GM18519 (cell line): Measurements from ENCODE around the gene TRAM2.

Experiments used
- ATAC-seq: cut with Tn5 transposase; IDR thresholded peaks from one replicate; pipeline ENCODE4 v1.9.1; 2021; ENCODE audit warnings: mild to moderate bottlenecking, moderate library complexity; ENCODE audit not compliant: unreplicated experiment, low FRiP score

The TRAM2 gene

DNA sequence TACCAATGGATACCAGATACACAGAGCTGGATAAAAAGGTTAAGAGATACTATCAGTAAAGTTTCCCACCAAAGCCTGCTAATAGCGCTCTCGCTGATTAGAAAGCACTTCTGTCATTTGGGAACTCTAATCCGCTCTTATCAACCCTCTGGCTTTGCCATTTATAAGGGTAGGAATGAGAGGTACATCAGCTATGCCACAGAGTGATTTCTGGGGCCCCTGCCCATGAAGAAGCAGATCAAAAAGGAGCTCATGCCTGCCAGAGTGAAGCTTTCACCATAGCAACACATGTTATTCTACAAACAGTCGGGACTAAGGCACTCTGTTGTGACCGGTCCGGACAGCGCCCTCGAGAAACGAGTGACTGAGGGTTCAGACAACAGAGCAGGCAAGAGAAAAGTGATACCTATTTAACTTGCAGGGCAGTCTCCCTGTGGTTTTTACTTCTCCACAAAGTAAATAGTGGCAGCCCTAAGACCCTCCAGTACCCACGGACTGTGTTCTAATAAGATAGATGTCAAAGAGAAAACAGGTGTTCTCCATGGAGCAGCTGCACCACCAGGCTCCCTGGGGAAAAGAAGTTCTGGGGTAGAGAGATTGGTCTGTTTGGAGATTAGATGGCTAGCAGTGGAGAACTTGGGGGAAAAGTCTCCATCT, 5.6 kb downstream of the TRAM2 start:
- ATAC-seq: no peak

DNA sequence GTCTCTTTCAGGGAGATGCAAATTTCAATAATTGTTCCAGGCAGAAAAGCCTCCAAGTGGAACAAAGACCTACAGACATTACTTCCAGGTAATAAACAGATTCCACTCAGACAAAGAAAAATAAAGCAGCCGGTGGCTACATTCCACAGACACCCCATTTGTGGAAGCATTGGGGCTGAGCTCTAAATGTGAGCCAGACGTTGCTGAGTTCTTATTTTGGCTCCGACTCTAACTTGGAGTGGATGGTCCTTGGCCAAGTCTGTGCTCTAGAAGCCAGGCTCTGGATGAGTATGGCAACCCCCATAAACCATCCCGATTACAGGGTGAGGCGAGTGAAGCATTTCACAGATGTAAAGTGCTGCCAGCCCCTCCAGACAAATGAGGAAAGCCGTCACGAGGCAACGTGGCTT, 6.6 kb downstream of the TRAM2 start:
- ATAC-seq: no peak

DNA sequence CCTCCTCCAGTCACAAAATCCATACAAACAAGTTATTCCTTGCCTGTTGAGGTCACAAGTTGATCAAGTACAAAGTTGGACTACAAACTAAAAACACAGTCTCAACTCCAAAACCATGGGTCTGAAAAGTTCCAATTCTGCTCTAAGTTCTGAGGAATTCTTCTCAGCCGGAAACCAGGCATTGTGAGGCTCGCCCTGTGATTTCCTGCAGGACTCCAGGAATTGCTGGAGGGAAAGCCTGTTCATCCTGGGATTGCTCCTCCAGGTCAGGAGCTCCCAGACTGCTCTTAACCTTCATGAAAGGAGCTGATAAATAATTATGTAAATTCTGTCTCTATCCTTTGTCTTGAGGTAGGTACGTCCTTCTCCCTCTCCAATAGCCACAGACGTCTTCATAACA, 8.5 kb downstream of the TRAM2 start:
- ATAC-seq: no peak

DNA sequence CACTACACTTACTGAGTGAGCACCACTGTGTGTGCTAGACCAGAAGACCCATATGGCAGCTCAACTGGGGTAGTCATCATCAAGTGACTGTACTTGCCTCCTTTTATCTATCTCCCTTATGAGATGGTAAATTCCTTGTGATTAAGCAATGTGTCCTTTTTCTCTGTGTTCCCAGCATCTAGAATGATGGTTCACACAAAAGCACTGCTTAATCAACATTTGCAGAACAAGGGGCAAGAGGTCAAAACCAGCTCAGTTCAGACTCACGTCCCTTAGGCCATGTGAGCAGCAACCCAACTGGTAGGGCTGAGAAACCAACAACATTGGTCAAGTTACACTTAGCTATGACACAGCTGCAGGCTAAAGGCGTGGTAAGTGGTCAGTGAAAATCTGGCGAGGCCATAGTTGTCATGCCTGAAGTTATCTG, 10.0 kb downstream of the TRAM2 start:
- ATAC-seq: no peak

DNA sequence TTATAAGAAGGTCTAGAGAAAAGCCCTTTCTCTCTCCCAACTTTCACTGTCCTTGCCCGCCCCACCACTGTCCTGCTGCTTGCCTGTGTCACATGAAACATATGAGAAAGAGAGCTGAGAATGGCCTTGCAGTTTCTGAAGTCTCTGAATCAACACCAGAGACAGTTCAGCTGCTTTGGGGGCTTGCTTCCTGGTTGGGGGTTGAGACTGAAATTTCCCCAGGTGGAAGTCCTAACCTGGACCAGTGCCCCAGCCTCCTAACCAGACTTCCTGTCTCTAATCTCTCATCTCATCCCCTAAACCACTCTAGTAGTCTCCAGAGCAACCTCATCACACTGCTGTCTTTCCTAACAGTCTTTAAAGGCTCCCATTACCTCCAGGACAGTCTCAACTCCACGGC, 10.7 kb downstream of the TRAM2 start:
- peak; percentile 58 for ATAC-seq

DNA sequence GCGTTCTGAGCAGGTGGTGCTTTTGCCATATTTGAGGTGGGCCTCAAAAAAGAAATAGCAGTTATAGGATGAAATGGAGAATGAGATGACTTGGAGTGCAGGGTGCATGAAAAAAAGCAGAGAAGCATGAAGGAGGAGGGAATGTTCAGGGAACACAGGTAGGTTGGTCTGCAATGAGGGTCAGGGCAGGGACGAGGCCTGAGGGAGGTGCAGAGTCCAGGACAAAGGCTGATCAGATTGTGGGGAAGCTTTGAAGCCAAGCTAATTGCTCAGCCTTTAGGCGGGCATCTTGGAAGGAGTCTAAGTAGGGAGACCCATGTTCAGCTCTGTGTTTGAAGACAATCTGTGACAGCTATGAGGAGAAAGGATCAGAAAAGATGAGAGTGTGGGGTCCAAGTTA, 12.0 kb downstream of the TRAM2 start:
- ATAC-seq: no peak

DNA sequence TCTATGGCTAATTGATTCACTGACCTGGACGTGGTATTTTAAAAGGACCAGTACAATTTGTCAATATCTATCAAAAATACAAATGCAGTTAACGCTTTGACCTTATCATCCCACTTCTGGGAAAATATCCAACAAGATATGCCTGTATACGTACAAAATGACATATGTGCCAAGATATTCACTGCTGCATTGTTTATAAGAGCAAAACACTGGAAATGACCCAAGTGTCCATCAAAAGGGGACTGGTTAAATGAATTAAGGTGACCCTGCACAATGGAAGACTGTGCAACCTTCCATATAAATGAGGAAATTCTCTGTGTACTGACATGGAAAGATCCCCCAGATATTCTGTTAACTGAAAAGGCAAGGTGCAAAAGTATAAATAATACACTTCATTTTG, 13.9 kb downstream of the TRAM2 start:
- ATAC-seq: no peak

DNA sequence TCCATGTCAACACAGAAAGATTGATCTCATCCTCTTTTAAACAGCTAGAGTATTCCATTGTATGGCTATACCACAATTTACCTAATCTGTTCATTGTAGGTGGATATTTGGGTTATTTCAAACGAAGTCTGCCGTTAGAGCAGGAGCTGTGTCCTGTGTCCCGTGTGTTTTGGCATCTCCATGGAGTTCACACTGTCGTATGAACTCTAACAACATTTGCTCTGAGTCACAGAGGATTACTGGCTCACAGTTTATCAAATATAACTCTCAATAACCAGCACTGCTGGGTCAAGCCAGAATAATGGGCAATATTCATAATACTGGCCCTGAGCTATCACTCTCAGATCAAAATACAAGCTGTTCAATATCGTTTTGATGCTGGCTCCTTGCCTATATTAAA, 16.4 kb downstream of the TRAM2 start:
- ATAC-seq: no peak

DNA sequence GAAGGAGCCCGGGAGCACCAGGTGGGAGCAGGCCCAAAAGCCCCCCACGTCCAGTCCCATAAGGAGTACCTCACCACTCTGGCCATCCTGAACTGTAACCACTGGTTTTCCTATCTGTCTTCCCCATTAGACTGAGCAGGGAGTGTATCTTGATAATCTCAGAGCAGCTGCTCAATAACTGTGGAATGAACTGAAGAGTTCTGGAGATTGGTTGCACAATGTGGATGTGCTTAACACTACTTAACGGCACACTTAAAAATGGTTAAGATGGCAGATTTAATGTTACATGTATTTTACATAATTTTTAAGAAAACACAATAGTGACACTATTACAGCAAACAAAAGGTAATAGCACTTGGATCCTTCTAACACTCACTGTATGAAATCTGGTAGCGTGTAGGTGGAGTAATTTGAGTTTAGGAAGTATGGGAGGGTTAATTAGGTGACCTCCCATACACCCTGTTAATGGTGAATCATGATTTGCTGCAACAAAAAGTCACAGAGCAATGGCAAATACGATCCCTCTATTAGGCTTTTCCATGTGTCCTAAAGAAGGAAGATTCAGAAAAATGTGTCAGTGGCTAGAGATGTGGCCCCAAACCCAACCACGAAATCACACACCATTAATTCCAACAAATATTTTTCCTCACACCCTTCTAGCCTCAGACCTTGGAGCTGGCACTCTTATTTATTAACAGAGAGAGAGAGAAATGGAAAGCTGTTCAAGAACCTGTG, 18.4 kb downstream of the TRAM2 start:
- ATAC-seq: no peak

DNA sequence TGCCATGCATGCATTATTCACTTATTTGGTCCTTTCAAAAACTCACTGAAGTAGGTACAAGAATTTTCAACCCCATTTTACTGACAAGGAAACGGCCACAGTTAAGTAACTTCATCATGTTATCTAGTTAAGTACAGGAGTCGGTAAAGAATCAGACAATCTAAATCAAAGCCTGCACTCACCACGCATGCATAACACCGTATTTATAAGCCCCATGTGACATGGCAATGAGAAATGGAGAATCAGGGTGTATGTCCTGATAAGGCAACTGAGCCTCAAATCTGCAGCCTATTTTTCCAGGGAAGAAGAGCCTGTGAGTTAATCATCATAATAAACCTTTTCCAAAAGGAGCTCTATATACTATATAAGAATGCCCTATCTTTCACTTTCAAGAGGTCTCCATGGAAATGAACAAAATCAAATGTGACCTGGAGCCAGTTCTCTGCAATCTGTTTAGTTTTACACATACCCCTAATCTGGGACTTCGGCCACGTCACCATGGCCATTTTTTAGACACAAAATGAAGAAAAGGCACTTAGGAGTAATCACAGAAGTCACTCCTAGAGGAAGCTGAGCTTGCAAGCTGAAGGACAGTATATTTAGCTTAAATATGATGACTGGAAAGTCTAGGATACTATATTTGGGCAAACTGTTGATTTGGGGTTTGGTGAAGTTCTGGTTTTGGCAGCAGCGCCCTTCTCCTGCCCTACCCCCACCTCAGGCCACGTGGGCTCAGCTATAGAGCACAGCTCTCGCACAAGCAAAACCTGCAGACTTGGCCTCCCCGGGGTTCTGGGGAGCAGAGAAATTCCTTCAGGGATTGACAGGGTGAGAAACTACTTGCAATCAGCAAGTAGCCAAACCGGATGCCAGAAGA, 19.2 kb downstream of the TRAM2 start:
- no peak for ATAC-seq

DNA sequence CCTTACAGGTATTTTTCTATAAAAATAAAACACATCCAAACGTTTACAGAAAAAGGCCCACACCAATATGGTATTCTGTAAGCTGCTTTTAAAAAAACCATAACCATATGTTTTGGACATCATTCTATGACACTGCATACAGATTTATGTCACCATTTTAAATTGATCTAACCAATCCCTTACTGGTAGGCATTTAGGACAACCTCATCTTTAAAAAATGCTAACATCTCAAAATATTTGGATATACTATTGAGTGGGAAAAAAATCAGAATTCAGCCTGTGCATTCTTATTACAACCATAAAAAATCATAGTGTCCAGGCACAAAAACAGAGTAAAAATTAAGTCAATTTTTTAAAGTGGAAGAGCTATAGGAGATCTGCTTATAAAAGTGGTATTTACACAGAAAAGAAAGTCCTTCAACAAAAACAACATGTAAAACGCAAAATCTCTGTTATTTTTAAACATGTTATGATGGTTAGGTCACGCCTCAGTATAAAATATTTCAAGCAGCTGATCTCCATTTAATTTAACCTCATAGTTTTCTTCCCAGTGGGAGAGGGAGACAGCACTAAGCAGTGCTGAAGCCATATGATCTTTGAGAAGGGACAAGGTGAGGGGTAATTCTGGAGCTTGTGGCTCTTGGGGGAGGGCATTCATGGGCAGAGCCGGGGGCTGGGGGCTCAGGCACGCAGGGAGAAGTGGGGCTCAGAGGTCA, 21.2 kb downstream of the TRAM2 start:
- ATAC-seq: no peak

DNA sequence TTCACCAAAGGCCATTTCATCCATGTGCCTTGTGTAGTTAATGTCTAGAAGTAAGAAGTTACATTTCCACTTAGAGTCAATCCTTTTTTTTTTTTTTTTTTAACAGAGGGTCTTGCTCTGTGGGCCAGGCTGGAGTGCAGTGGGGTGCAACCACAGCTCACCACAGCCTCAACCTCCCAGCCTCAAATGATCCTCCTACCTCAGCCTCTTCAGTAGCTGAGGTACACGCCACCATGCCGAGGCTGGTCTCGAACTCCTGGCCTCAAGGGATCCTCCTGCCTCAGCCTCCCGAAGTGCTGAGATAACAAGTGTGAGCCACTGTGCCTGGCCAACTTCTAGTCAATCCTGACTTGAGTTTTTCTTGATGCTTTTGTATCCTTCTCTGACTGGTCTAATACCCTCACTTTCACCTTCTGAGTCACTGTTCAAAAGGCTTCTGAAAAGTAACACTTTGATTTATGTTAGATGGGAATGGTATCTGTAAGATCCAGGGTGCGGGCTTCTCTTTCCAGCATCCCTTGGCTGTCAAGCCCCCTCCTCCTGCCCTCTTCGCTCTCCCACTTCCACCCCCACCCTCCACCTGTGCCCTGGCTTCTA, 22.1 kb downstream of the TRAM2 start:
- no peak for ATAC-seq

DNA sequence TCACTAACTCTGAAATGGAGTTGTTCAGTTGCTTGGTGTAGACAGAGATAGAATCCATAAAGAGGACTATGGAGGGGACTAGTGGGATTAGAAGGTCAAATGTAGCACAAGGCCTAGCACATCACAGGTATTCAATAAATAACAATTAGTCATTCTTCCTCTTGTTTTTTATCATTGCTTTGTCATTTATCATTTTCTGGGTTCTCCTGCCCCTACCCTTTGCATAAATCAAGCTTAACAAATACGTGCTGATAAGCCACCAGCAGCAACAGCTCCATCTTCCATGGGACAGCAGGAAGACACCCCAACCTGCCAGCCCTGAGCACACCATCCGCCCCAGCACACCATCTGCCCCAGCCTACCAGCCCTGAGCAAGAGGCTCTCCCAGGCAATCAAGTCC, 23.1 kb downstream of the TRAM2 start:
- ATAC-seq: no peak

DNA sequence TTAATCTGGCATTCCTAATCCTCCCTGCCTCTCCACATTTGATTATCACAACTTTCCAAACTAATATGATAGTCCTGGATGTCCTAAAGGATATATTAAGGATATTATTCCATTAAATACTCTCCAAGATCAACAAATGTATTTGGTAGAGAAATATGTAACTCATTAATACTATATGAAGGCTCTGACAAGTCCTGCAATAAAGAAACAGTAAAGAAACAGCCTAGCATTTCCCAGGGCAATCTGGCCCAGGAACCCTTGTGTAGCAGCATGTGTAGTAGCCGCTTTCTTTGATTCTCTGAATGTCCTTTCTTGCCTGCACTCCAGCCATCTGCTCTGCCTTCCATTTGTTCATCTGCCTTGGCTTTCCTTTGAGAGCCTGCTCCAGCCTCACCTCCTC, 23.7 kb downstream of the TRAM2 start:
- ATAC-seq: no peak

DNA sequence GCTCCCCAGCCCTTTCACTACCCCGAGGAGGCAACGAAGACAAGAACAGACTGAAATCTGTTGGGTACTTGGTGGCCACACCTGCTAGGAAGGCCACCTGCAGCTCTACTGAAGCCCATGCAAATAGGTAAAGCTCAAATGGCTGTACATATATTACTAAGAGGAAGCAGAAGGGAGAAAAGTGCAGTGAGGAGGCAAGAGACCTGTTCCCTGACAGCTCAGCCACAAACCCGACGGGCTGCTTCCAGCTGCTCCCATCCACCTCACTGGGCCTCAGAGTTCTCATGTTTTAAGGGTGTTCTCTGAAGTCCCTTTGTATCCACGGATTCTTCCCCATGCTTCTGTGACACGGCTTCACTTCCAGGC, 24.6 kb downstream of the TRAM2 start:
- peak; percentile 90 for ATAC-seq

DNA sequence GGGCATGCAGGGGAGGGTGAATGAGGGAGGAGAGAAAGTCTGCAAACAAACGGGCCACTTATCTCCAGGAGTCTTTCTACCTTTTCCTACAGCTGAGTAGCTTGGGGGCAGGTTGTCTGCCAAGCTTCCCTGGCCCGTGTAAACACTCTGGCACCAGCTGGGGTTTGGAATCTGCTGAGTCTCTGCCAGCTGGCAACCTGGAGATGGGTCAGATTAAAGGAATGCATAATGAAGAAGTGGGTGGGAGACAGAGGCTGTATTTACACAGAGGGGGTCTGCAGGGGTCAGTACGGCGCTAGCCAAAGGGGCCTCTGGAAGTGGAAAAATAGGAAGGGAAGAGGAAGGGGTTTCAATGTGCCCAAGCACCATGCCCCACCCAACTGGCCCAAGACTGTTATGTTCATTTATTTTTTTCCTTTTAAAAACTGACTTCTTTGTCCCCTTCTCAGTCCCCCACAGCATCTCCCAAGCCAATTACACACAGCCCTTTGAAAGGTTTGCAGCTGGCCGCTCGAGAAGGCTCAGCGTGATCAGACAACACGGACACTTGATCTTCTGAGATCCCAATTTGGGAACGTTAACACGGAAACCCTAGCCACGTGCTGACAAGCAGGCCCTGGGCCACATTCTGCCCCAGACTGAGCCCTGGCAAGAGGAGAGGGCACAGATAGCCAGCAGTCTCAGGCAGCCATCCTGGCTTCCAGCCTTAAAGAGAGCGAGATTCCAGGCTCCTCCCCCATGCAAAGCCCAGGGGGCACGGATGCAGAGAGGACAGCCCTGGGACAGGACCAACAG, 25.2 kb downstream of the TRAM2 start:
- no peak for ATAC-seq

DNA sequence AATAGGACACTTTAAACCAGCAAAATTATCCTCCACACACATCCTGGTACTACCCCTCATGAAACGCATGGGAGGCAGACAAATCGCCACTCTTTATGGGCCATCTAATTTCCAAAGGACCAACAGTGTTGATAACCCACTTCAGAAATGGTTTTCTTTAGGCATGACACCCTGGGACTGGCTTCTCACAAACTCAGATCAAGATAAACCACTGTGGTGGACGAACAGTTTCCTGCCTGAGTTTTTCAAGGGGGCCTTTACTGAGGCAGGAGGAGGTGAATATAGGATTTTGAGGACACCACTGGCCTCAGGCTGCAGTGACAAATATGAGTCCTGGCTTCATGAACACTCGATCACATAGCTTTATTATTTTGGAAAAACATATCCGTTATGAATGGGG, 26.0 kb downstream of the TRAM2 start:
- no peak for ATAC-seq

DNA sequence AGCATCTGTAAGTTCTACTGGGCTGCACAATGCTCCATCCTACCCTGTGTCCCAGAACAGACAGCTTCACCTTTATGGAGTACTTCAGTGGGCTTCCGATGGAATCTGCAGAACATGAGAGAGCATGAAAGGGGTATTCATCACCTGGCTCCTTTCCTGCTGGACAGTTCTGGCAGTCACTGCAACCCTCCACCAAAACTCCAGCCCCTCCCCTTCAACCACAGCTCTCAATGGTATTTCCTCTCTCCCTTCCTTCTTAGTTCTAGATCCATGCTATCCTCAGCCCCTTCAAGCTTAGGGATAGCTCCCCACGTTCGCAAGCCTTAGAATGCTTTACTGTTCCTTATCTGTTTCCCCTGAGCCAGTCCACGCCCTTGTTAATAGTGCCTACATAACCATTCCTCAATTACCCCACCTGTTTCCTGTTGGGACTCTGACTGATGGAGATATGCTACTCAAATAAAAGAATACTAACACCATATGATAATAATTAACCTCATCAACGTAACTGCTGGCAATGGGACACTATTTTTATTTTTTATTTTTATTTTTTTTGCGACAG, 26.8 kb downstream of the TRAM2 start:
- ATAC-seq: no peak

DNA sequence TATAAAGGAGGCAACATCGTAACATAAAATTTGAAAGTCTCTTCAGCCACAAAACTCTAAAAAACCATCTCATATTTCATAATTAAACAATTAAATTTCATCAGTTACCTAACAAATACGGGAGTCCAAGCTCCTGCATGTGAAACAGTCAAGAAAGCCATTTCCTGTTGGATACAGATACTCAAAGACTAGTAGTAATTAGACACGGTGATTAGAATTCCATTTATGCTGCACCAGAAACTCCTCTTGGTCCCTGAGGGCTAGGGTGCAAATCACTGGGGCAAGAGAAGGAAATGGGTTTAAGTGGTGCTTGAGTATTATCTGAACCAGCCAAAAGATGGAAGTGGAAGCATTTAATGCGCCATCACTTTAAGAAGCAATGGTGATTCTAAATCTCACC, 27.4 kb downstream of the TRAM2 start:
- no peak for ATAC-seq
